PC-9 (cell line): ENCODE results near the gene BANF2. TPM values are rescaled to one million over a fixed set of nuclear protein-coding genes. Genes with fewer than 3 reads are reported as not detected.

Experiments used
- BruUV-seq: library from RNA; stranded (reverse); fragments of 400-500 nt; replicated peaks from 2 replicates; lab custom pipeline; 2021; lab: Mats Ljungman, UMichigan
- CTCF ChIA-PET: fragments of 300-600 bp; sonication (Branson Sonifier 250); formaldehyde crosslinking; loops from one replicate; lab custom pipeline; 2022; ENCODE audit warnings: antibody characterized with exemption; lab: Charles Lee
- POLR2A ChIA-PET: fragments of 300-600 bp; sonication (Branson Sonifier 250); formaldehyde crosslinking; loops from one replicate; lab custom pipeline; 2022; ENCODE audit warnings: antibody characterized with exemption; ENCODE audit not compliant: unreplicated experiment; lab: Charles Lee
- DNase-seq, 2 experiments: peaks; one replicate each; pipeline versions ENCODE4 v3.0.0 to v3.0.0-alpha.2; 2015 to 2022; ENCODE audit warnings: mixed read lengths in 1 of 2
- H2AFZ ChIP-seq: fragments of 200-600 bp; sonication (generic); 2 replicates; pipeline ENCODE4 v1.8.1; 2017; ENCODE audit warnings: antibody characterized with exemption
- H3F3A ChIP-seq: fragments of 200-600 bp; sonication (generic); 2 replicates; pipeline ENCODE4 v1.8.1; 2017; ENCODE audit warnings: antibody characterized with exemption, mild to moderate bottlenecking, low read depth; ENCODE audit not compliant: insufficient read depth
- H3K27ac ChIP-seq: fragments of 200-600 bp; sonication (generic); 2 replicates; pipeline ENCODE4 v1.6.1; 2016; ENCODE audit warnings: mixed run types
- H3K27me3 ChIP-seq: fragments of 200-600 bp; sonication (generic); 2 replicates; pipeline ENCODE4 v1.6.1; 2016; ENCODE audit warnings: low read depth, mixed run types; ENCODE audit not compliant: insufficient read depth
- H3K36me3 ChIP-seq: fragments of 200-600 bp; sonication (generic); 2 replicates; pipeline ENCODE4 v1.6.1; 2016; ENCODE audit warnings: low read depth, mixed run types
- H3K4me1 ChIP-seq: fragments of 200-600 bp; sonication (generic); replicated peaks from 2 replicates; pipeline ENCODE4 v1.6.1; 2016; ENCODE audit warnings: mixed run types; ENCODE audit not compliant: insufficient read depth
- H3K4me2 ChIP-seq: fragments of 200-600 bp; sonication (generic); 2 replicates; pipeline ENCODE4 v1.6.1; 2017; ENCODE audit warnings: mixed run types
- H3K4me3 ChIP-seq: fragments of 200-600 bp; sonication (generic); 2 replicates; pipeline ENCODE4 v1.6.1; 2016; ENCODE audit warnings: mixed run types
- H3K79me2 ChIP-seq: fragments of 200-600 bp; sonication (generic); 2 replicates; pipeline ENCODE4 v1.6.1; 2017; ENCODE audit warnings: low read depth, mixed run types
- H3K9me2 ChIP-seq: fragments of 200-600 bp; sonication (generic); 2 replicates; pipeline ENCODE4 v1.8.1; 2017; ENCODE audit warnings: mild to moderate bottlenecking; ENCODE audit not compliant: insufficient read depth
- H3K9me3 ChIP-seq: fragments of 200-600 bp; sonication (generic); 2 replicates; pipeline ENCODE4 v1.8.1; 2016; ENCODE audit warnings: low read depth; ENCODE audit not compliant: insufficient read depth
- H4K20me1 ChIP-seq: fragments of 200-600 bp; sonication (generic); 2 replicates; pipeline ENCODE4 v1.8.1; 2017; ENCODE audit not compliant: insufficient read depth
- EZH2 ChIP-seq: fragments of 200-600 bp; sonication (generic); IDR thresholded peaks from 2 replicates; pipeline ENCODE4 v1.8.0; 2017; ENCODE audit warnings: antibody characterized with exemption, low read depth
- intact Hi-C: fragments of 100-400 bp; cut with micrococcal nuclease; formaldehyde crosslinking; loops from one replicate; pipeline ENCODE4 v1.10.0; 2022; ENCODE audit not compliant: unreplicated experiment
- total RNA-seq: library from RNA; stranded (reverse); gene quantifications from 2 replicates; pipeline ENCODE4 v1.2.3, GENCODE V29; 2021
- TF ChIP-seq, protein P1 (sequence below): fragments of 200-600 bp; sonication (generic); conservative IDR thresholded peaks from 2 replicates; pipeline ENCODE4 v1.6.1; 2017; ENCODE audit warnings: mixed run types, antibody characterized with exemption, mild to moderate bottlenecking, moderate library complexity

BANF2 gene
- total RNA-seq, 1 experiment from 2014 or later: not detected

DNA sequence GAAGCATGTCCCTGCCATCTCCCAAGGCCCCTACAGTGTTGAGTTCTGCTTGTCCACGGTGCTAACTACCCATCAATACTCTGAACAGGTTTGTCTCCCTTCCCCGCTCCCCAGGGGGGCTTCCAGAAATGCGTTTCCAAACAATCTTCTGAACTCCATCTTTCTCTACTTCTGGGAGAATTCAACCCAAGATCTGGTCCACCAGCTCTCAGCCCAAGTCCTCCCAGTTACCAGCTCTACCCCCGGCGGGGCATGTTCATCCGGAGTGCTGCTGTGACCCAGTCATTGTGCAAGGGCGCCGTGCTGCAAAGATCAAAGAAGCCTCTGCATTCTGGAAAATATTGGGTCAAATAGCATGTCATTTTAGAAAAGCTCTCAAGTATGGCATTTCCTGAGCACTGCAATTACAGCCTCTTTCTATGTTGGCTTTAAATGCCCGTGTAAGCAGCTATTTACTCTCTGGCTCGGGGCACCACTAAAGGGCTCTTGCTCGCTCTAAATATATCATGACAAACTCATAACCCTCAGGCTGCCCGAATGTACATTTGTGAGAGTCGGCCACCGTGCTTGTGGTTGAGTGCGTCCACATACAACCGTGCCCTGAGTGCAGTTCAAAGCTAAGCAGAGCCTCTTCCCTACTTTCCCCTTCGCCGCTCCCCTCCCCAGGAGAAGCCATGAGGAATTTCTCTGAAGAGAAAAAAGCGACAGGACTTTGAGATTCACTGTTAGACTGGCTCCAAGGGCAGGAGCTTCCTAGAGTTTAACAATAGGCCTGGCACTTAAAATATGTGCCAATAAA, 71.6 kb downstream of the BANF2 start:
- no peak for DNase-seq
- Histone ChIP-seq H3K36me3 (no peaks in the 10 kb centered on the region), H3K79me2 (no peaks in the 10 kb centered on the region), H3K4me3 (no peak overlapping the region), H3F3A (no peaks in the 10 kb centered on the region), H3K9me2 (no peaks in the 10 kb centered on the region), H3K9me3 (no peaks in the 10 kb centered on the region), H4K20me1 (no peaks in the 10 kb centered on the region), H2AFZ (no peak overlapping the region), H3K4me2 (no peak overlapping the region), H3K27ac (no peak overlapping the region), H3K4me1 (no peaks in the 10 kb centered on the region), H3K27me3 (no peaks in the 10 kb centered on the region; the same call in 1 of the 2 replicates)
- no peak for TF ChIP-seq EZH2
- TF ChIP-seq, protein P1, sequence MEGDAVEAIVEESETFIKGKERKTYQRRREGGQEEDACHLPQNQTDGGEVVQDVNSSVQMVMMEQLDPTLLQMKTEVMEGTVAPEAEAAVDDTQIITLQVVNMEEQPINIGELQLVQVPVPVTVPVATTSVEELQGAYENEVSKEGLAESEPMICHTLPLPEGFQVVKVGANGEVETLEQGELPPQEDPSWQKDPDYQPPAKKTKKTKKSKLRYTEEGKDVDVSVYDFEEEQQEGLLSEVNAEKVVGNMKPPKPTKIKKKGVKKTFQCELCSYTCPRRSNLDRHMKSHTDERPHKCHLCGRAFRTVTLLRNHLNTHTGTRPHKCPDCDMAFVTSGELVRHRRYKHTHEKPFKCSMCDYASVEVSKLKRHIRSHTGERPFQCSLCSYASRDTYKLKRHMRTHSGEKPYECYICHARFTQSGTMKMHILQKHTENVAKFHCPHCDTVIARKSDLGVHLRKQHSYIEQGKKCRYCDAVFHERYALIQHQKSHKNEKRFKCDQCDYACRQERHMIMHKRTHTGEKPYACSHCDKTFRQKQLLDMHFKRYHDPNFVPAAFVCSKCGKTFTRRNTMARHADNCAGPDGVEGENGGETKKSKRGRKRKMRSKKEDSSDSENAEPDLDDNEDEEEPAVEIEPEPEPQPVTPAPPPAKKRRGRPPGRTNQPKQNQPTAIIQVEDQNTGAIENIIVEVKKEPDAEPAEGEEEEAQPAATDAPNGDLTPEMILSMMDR: no peak
- CTCF ChIA-PET: no interaction called here
- intact Hi-C loops: no loop called here
- BruUV-seq: no TSS peak
- POLR2A ChIA-PET: interaction anchor here (0.6 to 0.7 kb wide), 3 partner anchors 89 to 210 kb away, joined by 4 to 5 read pairs (median 4); no protein-coding TSS in a partner anchor

GRCh38 chr20:17772005-17772343, 72.2 kb downstream of the BANF2 start:
- Histone ChIP-seq H3K4me2 (no peak overlapping the region), H3K9me3 (no peaks in the 10 kb centered on the region), H3K79me2 (no peaks in the 10 kb centered on the region), H3K9me2 (no peaks in the 10 kb centered on the region), H3K4me3 (no peak overlapping the region), H3K27me3 (no peaks in the 10 kb centered on the region), H4K20me1 (no peaks in the 10 kb centered on the region), H3K27ac (no peak overlapping the region), H3F3A (no peaks in the 10 kb centered on the region), H3K36me3 (no peaks in the 10 kb centered on the region), H2AFZ (no peak overlapping the region), H3K4me1 (no peaks in the 10 kb centered on the region)
- intact Hi-C loops: no loop called here
- no peak for TF ChIP-seq EZH2
- TF ChIP-seq, protein P1: no peak
- DNase-seq: no peak
- no TSS peak for BruUV-seq
- CTCF ChIA-PET: no interaction called here
- POLR2A ChIA-PET: interaction anchor here (0.7 kb wide), 1 partner anchor 210 kb away, joined by 5 read pairs; no protein-coding TSS in a partner anchor

- no peak for DNase-seq
- TF ChIP-seq, protein P1: no peak
- TF ChIP-seq EZH2: no peak
- Histone ChIP-seq H3K36me3 (no peaks in the 10 kb centered on the region), H3K27me3 (no peaks in the 10 kb centered on the region), H4K20me1 (no peaks in the 10 kb centered on the region), H3K9me2 (no peaks in the 10 kb centered on the region), H3F3A (no peaks in the 10 kb centered on the region), H3K27ac (no peak overlapping the region), H3K9me3 (no peaks in the 10 kb centered on the region), H3K4me3 (no peak overlapping the region), H3K4me2 (no peak overlapping the region), H3K4me1 (no peaks in the 10 kb centered on the region), H2AFZ (no peak overlapping the region), H3K79me2 (no peaks in the 10 kb centered on the region)
- ChIA-PET CTCF (no interaction called here), POLR2A (no interaction called here)
- BruUV-seq: no TSS peak
- intact Hi-C loops: no loop called here
These were observed 73.9 kb downstream of the BANF2 start for GRCh38 chr20:17773619-17774018.
